ENCODE results near the gene TBC1D21.
A peak's percentile ranks its signal among the peaks of the same experiment; 100 is the strongest.

TBC1D21 gene

DNA sequence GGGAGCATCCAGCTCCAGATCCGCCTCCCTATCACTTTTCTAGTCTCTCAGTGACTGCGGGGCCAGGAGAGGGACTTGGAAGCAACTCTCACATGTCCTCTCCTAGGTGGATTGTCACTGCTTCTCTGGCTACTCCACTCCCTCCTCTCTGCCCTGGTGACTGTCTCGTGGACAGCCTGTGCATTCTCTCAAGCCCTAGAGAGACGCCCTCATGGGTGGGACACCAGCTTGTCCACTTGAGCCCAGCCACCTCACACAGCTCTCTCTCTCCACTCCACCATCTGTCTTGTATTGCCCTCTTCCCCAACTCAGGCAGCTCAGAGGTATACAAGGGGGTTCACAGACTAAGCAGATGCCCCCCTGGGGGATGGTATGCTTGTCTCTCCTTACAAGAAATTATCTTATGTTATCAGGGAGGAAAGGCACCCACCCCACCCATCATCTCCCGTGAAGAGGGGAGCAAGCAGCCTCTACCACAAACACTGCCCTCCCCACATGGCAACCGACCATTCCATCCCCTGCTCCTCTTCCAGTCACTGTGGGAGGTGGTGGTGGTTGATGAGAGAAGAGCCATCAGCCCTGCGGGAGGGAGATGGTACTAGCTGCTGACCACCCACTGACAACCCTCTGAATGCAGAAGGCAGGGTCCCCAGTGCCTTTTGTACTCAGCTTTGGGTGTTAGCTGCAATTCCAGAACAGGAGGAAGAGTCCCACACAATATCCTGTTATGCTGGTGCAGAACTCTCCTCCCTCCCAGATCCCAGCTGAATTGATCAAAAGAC lies 37.3 kb downstream of the TBC1D21 start:
- DNase-seq: no peak

DNA sequence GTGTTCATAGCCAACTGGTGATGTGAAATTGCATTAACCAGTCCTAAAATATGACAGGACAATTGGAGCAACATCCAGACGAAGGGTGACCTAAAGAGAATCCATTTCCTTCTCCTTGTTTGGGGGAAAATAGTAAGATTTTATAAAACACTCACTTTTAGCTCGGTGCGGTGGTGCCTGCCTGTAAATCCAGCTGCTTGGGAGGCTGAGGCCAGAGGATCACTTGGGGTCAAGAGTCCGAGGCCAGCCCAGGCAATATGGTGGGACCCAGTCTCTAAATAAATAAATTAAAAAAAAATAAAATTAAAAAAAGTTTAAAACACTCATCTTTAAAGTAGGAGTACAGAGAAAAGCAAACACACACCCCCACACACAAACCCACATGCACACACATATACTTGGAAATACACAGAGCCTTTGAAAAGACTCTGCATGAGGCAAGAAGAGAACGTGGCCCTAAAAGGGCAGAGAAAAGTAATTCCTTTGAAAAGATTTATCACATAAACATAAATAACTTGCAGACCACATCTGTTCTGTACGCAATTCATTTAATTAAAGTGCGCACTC lies 38.7 kb downstream of the TBC1D21 start:
- no peak for DNase-seq

DNA sequence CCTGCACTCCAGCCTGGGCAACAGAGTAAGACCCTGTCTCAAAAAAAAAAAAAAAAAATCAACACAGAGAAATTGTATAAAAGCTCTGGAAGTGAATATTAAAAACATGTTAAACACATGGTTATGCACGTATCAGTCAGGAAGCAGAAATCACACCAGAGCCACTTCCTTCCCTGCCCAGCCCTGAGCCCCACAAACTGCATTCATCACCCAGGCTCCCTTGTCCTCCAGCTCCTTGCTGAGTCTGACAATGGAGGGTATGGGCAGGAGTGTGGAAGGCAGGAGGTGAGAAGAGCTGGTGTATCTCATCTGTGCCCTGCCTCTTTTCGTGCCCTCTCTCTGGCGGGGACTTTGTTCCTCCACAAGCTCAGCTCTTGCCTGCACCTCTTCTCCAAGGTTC lies 40.8 kb downstream of the TBC1D21 start:
- no peak for DNase-seq

DNA sequence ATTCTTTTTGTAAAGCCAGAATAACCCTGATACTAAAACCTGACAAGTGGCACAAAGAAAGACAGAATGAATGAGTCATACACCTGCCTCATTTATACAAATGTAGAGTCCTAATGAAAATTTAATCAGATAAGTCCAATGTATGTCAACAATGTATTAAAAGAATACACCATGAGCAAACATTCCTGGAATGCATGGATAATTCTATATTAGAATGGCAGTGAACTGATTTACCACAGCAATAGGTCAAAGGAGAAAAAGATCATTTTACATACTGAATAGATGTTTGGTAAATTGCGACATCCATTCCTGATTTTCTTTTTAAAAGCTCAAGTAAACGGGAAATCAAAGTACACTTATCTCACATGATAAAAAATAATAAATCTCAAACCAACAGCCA lies 41.7 kb downstream of the TBC1D21 start:
- no peak for DNase-seq

DNA sequence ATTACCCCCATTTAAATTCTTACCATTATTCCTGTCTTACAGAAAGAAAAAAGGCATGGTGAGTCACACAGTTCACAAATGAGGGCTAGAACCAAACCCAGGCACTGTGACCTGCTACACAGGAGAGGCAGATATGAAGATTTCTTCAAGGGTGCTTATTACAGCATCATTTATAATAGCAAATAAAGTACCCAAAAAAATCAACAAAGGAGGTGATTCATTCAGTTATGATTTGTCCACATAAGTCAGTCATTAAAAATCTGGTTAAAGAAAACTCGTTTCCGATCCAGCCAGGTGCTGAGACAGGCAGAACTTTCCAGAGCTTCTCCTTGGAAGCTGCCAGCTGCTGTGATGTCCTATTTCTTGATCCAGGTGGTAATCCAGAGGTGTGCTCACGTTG lies 45.4 kb downstream of the TBC1D21 start:
- no peak for DNase-seq

DNA sequence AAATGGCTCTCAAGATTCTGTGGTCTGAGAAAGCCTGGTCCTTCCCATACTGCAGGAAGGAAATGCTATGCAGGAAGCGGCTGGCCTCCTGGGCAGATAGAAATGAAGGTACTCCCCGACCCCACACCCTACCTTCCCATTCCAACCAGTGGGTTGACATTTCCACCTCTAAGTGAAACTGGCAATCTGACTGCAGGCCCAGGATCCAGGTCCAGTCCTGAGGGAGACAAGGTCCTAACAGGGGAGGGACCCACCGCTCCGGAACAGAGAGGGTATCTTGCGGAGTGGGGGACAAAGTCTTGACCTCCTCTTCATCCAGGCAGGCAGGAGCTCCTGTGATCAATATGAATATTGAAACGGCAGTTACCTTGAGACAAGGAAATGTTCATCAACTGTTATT lies 46.3 kb downstream of the TBC1D21 start:
- no peak for DNase-seq

DNA sequence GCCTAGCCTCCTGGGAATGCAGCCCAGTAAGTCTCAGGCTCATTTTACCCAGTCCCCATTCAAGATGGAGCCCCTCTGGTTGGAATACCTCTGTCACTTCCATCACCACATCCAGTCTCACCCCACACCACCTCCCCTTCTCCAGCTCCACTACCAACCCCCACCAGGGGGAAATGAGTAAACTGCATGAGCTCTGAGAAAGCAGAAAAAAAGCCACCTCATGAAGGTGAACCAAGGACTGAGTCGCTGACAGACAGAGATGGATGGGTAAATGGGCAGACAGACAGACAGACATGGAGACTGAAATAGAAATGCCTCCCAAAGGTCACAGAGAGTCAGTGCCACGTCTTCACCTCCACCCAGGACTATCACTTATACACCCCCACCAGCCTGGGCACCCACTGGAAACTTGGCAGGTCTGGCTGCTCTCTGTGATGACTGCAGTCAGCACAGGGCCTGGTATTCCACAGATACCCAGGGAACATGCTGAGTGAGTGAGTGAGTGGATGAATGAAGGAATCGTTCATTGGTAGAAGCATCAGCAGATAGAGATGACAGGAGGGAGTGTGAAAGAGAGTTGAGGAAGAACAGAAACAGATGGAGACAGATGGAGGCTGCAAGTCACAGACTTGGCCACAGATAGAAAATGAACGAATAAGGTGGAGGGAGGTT lies 48.0 kb downstream of the TBC1D21 start:
- no peak for DNase-seq

DNA sequence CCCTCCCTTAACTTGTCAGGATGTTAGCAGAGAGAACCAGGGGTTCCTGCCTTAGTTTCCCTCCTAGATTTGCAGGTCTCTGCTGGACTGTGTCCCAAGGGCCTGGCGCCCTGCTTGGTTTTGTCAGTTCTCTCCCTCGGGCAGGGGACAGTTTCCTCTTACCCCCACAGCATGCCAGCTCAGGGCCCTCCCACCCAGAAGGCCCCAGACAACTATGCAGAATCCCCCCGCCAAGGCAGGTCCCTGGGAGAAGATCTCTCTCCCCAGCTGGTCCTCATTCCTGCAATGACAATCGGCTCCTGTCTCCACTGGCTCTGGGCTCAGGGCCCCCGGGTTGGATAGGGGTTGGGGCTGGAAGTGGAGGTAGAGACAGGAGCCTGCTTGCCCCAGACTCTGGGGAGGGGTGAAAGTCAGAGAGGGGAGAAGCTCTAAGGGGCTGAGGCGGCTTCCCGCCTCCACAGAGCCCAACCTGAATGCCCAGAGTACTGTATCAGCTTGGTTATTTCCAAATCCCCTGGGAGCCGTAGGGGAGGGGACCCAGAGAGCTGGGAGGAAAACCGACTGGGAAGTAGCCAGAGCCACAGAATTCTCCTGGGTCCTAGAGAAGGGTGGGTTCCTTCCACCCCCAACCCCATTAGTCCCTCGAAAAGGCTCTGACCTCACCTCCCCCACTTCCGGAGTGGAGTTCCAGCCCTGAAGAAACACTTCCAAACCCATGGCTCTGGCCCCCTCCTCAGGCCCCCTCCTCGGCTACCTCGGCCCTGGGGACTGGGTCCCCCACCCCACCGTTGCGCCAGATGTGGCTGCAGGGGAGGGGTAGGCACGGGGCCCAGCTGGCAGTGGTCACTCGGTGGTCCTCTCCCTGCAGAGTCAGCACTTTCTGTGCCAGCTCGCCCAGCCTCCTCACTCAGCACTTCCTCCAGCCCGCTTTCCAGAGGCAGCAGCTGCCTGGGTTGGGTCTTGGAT lies 49.1 kb downstream of the TBC1D21 start:
- no peak for DNase-seq

DNA sequence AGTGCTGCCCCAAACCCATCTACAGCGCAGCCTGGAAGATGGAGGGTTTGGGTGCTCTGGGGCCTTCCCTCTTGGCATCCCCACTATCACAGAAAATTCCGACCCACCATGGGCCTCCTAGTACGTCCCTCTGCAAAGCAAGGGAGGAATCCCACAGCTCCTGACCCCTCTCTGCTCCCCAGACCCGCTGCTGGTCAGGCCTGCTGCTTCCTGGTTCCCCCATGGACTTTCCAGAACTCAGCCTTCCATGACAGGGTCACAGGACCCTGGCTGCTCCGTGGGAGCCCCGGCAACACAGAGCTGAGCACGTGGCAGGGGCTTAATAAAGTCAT lies 49.8 kb downstream of the TBC1D21 start:
- no peak for DNase-seq

DNA sequence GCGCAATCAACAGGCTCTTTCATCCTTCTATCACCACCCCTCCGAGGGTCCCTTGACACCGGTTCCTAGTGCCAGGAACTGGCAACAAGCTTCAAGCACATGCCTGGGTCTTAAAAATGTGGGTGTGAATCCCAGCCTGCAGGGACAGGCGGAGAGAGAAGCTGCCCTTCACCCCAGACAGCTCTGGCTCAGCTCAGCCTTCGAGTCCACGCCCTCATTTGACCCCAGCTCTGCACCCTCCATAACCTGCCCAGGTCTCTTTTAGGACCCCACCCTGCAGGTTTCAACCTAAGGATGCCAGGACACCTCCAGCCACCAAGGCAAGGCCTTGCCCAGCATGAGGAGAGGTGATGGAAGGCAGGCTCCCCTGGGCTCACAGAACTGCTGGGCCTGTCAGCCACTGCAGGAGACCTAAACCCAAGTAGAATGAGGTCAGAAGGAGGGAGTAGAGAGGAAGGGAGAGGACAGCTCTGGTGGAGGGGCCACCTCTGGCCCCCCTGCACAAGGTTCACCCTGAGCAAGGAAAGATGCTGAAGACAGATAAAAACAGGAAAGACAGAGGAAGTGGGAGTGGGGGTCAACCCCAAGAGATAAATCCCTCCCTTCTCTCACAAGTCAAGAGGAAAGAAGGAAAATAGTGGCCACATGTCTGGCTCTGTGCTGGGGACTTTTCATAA lies 50.3 kb downstream of the TBC1D21 start:
- DNase-seq: no peak

DNA sequence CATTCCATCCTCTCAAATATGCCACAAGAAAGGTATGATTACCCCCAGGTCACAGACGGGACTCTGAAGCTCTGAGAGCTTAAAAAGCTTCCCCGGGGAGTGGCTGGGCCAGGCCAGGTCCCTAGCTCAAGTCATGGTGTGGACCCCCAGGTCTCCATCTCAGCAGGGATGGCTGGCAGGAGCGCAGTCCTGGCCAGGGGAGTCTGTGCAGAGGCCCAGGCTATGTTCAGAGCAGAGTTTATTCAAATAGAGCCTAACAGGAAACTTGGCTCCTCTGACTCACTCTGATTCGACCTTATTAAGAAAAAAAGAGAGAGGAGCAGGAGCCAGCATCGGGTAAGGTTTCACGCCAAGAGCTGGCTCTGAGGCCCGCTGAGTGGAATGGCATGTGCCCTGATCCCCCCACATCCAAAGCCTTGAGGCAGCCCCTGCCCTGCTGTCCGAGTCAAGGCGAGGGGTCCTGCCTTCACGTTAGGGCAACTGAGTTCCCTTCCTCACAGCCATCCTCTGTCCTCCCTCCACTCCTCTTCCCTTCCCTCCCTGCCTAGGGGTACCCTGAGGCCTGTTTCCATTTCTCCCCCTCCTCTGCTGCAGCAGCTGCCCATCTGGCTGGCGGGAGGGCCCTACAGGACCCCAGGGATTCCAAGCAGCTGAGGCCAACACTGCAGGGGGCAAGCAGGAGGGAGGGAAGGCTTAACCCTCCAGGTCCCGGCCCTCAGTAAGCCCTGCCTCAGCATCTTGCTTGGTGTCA lies 51.0 kb downstream of the TBC1D21 start:
- DNase-seq: peak; percentile 54 to 59

DNA sequence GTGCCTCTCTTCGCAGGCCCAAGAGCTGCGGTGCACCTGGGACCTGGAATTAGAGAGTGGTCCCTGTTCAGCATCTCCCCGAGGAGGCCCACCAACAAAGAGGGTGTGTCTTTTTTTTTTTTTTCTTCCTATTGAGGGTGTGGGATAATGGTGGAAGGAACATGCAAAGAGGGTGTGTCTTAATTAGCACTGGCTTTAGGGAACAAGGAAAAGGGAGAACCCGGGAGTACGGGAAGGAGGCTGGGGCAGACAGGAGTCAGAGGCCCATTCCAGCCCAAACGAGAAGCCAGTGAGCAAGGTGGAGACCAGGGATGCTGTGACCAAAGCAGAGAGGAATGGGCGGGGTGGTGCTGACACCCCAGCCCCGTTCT lies 52.5 kb downstream of the TBC1D21 start:
- no peak for DNase-seq

DNA sequence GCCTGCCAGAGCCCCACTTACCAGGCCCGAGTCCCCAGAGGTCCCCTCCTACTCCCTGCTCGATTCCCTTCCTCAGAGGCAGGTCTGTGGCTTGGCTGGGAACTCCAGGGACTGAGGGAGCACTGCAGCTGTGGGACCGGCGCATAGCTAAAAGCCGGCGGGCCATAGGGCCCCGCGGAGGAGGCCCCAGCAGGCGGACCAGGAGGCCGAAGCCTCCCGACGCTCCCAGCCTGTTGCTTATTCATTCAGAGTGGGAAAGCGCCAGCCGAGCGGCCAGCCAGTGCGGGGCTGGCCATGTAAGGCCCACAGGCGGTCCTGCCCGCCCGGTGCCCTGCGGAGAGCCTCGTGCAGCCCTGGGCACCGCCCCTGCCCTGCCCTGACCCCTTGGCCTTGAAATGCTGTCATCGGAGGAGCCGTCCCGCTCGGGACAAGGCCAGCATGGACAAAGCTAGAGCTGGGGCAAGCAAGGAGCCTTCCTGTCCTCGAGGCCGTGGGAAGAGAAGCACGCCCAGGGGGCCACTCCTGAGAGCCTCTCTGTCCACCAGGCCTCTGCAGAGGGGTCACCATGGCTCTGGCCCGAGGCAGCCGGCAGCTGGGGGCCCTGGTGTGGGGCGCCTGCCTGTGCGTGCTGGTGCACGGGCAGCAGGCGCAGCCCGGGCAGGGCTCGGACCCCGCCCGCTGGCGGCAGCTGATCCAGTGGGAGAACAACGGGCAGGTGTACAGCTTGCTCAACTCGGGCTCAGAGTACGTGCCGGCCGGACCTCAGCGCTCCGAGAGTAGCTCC lies 53.0 kb downstream of the TBC1D21 start, which contains the start of gene LOXL1:
TSS of gene LOXL1 (plus strand) at position 244 of the 784 bp plus-strand sequence. CDS start at position 566, 322 bp downstream.
- peak in 1 of 2 experiments; percentile 27 for DNase-seq

DNA sequence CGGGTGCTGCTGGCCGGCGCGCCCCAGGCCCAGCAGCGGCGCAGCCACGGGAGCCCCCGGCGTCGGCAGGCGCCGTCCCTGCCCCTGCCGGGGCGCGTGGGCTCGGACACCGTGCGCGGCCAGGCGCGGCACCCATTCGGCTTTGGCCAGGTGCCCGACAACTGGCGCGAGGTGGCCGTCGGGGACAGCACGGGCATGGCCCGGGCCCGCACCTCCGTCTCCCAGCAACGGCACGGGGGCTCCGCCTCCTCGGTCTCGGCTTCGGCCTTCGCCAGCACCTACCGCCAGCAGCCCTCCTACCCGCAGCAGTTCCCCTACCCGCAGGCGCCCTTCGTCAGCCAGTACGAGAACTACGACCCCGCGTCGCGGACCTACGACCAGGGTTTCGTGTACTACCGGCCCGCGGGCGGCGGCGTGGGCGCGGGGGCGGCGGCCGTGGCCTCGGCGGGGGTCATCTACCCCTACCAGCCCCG lies 53.7 kb downstream of the TBC1D21 start:
- peak; percentile 57 to 66 for DNase-seq

DNA sequence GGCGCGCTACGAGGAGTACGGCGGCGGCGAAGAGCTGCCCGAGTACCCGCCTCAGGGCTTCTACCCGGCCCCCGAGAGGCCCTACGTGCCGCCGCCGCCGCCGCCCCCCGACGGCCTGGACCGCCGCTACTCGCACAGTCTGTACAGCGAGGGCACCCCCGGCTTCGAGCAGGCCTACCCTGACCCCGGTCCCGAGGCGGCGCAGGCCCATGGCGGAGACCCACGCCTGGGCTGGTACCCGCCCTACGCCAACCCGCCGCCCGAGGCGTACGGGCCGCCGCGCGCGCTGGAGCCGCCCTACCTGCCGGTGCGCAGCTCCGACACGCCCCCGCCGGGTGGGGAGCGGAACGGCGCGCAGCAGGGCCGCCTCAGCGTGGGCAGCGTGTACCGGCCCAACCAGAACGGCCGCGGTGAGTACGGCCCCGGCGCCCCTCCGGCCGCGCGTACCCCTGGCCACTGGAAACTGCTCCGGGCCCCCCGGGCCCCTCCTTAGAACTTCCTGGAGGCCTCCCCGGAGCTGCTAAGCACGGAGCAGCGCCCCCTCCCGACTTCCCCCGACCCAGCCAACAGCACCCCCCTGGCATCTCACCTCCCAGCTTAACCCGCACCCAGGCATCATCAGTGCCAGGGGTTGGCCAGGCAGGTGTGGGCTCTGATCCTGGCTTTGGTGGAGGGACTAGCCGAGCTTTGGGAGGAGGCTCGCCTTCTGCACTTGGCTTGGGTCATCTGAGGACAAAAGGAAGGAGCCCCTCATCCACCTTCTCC lies 54.3 kb downstream of the TBC1D21 start:
- DNase-seq: peak; percentile 81 to 89

DNA sequence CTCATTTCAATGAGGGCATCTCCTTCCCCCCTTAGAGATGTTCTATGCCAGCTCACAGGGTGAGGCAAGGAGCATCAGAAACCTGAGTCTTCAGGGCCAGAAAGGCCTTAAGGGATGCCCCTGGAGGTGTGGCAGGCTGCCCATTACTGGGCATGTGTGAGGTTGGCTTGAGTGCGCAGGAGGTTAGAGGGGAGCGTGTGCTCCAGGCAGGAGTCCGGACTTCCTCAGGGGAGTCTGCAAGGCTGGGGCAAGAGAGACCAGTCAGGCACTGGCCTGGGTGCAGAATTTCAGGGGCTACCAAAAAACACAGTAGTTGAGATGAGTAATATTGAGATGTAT lies 54.8 kb downstream of the TBC1D21 start:
- no peak for DNase-seq

DNA sequence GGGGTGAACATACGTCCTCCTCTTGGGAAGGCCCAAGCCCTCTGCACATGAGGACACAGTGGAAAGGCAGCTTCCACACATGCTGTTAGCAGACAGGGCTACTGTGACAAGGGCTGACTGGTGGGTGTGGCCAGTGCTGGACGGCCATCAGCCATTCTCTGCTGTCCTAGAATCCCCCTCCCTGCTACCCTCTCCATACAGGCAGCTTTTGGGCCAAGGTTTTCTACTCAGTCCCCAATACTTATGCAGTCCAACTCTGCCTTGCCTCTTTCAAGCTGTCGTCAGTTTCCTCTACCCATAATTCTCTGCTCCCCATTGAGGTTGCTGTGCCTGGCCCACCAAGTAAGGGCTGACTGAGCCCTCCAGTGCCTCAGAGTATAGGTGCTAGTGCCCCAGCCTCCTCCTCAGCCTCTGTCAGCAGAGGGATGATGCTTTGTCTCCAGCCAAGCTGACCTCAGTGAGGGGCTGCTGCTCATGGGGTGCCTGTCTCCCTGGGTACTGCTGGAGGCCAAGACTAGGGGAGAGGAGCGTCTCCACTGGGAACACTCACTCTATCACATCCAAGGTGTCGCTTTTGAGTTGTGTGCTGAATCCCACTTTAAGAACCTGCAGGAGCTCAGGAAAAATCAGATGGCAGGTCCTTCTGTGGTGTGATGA lies 55.7 kb downstream of the TBC1D21 start:
- no peak for DNase-seq

DNA sequence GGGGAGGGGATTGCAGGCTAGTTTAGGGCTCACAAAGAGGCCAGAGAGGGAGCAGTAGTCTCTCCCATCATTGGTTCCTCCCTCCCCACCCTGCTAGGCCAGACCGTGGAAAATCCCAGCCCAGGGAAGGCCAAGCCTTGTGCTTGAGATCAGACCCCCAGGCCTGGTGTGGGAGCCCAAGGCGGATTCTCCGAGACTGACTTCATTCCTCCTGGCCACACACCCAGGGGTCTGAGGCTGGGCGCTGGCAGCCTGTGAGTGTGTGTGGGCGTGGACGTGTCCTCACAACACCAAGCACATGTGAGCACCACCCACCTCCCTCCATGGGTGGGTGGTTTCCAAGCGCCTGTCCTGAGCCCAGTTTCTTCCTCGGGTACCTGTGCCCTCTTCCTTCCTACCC lies 57.0 kb downstream of the TBC1D21 start:
- no peak for DNase-seq

DNA sequence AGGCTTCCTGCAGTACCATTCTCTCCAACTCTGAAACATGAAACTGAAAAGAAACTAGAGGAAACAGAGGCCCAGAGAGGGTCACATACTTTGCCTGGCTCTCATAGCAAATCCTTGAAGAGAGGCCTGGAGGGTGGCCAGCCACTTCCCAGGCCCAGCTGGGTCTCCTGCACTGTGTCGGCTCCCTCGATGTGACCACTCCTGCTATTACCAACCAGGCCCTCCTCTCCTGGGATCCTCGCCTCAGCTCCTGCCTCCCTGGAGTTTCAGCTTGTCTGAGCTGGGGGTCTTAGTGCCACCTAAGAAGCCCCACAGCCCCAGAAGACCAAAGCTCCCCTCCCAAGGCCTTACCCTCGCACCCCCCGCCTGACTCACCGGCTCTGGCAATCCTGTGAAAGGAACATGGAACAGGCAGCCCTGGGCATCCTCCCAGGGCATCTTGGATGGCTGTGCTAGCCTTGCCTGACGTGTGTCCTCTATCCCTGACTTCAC lies 57.5 kb downstream of the TBC1D21 start:
- no peak for DNase-seq

All from activated T-cell treated with anti-CD3 and anti-CD28 coated beads, Interleukin-2, amount 50 U/mL, for 48 hours (primary cell).